ENCODE results near the gene RHBDD1.
A peak's percentile ranks its signal among the peaks of the same experiment; 100 is the strongest.

RHBDD1 gene

DNA sequence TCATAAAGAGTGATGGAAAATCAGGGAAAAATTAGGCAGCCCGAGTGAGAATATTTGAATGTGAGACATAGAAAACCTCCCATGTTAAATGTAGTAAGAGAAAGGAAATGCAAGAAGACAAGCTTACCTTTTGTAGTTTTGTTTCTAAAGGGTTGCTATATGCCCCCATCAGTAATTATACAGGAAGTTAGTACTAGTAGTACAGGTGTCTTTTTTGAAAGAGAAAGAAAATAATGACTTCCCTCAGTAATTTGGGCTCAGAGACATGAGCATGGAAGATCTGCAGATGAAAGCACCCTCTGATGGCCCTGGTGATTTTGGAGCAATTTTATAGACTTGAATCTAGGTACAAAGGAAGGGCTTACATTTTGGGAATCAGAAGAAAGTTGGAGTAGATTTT is 80.8 kb downstream of the RHBDD1 start:
- no peak for DNase-seq (ENCODE audit: low read depth)

DNA sequence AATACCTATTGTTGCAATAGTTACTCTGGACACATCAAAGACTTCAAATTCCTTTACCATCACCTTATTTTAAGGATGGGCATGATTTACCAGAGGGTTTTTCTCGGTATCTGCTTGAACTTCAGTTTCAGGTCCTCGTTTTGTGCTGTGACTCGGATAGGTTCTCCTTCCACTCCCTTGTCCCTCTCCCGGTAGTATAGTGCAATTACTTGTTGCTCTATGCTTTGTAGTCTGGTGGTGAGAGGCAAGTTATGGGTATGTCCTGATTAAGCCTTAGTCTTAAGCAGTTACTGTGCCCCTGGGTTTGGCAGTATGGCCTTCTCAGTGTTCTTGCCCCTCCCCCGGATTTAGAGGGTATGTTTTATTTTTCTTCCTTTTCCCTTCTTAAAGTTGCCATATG is 96.6 kb downstream of the RHBDD1 start:
- DNase-seq (ENCODE audit: low read depth): no peak

DNA sequence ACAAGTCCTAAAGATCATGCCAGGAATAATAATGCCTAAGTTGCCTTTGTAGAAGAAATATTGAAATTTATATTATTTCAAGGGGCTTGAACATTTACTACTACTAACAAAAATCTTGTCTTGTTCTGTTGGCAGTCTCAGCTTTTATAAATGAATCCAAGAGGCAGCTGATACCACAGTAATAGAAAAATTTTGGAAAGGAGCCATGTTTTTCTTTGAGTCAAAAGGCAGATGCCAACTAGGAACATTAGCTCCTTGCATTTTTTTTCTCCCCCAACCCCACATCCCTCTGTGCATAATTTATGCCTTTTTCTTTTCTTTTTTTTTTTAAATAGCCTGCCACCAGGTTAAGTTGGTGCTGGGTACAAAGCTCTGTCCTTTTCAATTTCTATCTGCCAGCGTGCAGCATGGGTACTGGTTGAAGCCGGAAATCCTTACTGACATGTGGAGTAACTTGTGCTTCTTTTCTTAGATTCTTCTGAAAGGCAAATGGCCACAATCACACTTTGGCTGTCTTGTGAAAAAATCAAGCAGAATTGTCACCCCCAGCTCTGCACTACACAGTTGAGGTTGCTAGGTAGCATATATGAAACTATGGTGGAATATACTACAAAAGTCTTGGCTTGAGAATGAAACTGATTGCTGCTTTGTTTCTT is 98.8 kb downstream of the RHBDD1 start:
- peak; percentile 36 for DNase-seq (ENCODE audit: low read depth)

DNA sequence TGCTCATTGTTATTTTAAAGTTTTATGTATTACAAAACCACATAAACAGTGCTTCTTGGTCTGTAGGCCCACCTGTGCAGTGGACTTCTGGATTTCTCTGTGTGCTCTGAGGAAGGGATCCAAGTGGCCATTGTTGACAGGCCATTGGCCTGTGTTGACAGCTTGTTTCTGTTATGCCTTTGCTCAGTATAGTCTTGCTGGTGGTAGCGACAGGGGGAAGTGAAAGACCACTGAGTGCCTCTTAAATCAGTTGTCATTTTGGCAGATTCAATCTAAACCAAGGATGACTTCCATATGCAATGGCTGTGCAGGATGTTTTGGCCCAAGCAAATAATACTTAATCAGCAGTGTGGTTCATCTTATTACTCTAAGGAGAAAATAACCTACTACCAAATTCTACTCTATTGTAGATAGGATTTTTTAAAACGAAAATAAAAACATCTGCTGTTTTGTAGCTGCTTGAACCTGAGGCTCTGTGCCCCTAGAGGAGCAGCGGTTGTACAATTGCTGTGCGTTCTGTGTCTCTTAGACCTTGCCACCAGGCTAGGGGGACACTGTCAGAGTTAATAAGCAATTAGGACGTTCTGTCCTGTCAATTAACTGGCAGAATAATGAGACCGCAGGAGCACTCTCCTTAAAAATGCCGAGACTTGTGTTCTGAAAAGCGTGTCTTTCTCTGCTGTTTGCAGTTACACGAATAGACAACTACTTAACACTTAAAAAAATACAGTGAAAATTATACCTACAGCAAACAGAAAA is 108.2 kb downstream of the RHBDD1 start:
- no peak for DNase-seq (ENCODE audit: low read depth)

DNA sequence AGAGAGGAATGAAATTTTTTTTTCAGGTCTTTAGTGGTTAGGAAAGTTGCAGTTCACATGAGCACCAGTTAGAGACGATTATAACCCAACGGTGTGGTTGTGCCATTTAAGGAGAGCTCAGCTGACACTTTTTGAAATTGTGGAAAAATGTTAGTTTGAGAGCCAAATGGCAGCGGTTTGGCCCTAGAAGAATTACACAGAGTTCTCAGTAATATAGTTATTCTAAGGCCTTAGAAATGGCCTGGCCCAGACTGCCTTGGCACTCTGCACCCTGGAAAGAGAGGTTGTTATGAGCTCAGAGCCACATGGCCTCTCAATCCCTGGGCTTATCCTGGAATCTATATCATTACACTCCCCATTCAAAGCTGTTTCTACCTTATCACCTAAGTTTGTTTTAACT is 117.4 kb downstream of the RHBDD1 start:
- DNase-seq (ENCODE audit: low read depth): no peak

DNA sequence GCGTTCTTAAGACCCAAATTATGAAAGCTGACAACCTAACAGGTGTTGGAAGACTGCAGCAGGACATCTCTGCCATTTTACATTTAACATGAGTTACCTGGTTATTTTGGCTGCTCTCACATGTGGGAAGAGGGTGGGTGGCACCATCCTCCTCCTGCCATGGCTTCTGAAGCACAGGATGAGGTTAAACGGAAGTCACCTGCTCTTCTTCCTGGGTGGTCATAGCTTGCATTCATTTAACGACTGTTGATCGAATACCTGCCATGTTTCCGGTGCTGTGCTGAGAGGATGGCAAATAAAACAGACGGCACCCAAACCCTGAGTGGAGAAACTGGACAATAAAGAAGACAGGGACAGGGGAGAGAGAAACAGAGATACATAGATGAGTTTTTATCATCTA is 118.0 kb downstream of the RHBDD1 start:
- no peak for DNase-seq (ENCODE audit: low read depth)

DNA sequence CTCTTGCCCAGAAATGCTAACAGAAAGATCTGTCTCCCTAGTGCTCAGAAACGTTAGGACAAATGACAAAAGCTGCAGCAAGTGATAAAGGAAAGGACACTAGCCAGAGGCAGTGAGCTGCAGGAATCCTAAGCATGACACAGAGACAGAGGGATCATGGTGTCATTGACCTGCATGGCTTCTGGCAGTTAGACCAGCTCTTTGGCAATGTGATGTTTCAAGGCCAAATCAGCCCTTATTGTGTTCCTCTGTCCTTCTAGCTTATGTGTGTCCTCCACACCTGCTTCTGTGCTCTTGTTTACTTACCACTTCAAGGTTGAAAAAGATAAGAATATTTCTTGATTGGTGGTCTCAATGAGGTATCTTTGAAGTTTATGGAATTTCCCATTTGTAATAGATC is 120.8 kb downstream of the RHBDD1 start:
- no peak for DNase-seq (ENCODE audit: low read depth)

DNA sequence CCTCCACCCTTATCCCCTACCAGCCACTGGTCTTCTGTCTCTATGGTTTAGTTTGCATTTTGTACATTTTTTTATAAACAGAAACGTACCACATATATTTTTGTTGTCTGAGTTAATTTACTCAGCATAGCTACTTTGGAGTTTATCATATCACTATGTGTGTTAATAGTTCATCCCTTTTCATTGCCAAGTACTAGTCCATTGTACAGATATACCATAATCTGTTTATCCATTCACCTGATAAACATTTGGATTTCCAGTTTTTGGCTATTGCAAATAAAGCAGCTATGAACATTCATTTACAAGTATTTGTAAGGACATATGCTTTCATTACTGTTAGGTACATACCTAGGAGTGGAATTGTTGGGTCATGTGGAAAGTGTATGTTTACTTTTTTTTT is 123.6 kb downstream of the RHBDD1 start:
- DNase-seq (ENCODE audit: low read depth): no peak

DNA sequence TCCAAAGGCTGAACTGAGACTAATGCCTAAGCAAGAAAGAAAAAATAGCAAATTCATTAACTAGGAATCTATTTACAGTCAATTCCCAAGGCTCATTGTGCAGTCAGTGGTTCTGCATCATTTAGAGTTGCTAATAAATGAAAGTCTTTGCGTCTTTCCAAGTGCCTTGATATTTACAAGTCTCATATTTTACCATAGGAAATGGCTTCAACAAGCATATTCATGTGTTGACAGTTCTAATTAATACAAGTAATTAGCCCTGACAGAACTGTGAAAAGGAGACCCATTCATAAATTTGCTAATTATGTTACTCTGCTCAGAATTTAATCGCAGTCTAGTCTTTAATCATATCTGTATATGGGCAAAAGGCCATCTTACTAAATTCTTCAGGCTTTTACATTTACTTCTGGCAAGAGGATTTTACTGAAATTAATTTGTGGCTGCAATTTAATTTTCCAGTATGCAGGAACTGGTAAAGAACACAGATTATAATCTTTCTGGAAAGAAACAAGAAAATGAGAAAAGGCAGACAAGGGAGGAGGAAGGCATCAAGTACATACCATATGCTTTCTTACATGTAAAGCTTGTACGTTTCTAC is 126.4 kb downstream of the RHBDD1 start:
- no peak for DNase-seq (ENCODE audit: low read depth)

DNA sequence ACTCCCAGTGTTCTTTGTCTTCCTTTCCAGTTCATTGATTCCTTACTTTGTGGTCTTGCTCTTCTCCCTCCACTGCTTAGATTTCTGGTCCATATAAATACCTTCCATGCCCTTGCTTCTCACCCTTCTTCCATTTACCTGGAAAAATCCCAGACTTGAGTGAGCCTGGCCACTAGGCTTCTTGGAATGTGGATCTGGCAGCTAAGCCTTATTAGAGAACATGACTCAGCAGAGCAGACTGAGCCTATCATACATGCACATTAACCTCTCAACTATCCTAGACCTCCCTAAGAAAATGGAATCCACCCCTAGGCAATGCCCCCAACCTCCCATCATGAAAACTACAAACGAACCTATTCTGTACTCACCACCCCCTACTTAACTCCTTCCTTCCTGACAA is 127.7 kb downstream of the RHBDD1 start:
- DNase-seq (ENCODE audit: low read depth): peak; percentile 90

DNA sequence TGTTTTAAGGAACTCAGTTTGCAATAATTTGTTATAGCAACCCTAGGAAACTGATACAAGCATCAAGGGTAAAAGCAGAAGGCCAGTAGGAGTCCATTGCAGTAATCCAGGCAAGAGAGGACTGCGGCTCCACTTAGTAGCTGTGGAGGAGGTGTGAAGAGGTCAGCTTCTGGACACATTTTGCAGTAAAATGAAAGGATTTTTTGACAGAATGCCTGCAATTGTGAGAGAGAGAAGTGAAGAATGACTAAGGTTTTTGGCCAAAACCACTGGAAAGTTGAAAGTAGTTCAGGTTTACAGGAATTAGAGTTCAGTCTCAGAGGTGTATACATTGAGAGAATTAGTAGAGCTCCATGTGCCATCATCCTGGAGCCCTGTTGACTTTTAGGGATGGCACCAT is 129.5 kb downstream of the RHBDD1 start:
- no peak for DNase-seq (ENCODE audit: low read depth)

DNA sequence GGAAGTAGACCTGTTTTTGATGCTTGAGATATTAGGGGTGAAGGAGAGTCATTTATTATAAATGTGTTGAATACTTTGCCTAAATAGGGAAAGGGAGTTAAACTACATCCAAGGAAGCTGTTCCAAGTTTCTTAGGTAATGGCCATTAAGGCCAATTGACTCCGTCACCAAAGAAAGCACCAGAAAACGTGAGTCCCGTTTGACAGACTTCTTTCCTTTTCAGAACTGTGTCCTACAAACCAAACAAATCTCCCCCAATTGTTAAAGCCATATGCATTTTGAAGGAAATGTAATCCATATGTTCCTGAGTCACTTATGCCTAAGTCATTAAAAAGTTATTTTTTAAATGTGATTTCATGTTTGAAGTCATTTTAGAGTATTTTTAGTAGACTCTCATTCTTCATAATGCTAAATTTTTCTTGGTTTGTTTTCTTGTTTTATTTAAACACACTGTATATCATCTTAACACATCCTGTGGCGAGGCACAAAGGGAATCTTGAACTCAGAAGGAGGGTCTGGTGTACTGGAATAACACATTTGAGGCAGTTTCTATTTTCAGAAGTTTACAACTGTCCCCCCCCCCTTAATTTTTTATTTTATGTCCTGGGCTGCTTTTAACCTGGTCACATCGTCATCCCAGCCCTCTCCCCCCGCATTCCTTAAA is 133.7 kb downstream of the RHBDD1 start:
- peak; percentile 87 for DNase-seq (ENCODE audit: low read depth)

DNA sequence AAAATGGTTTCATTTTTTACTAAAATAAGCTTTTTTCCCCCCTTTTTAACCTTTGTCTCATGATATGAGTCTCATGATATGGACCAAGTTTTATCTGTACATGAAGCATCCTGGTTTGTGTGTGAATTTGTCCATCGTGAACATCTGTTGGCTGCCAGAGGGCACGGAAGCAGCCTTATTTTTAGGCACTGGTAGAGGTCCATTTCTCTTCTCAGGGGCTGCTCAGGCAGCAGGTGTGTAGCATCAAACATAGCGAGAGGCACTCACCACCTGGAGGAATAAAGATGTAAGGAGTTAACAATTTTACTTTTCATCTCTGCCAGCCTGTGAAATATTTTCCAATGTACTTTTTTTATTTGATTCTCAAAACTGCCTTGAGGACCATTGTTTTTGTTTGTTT is 134.5 kb downstream of the RHBDD1 start:
- no peak for DNase-seq (ENCODE audit: low read depth)

DNA sequence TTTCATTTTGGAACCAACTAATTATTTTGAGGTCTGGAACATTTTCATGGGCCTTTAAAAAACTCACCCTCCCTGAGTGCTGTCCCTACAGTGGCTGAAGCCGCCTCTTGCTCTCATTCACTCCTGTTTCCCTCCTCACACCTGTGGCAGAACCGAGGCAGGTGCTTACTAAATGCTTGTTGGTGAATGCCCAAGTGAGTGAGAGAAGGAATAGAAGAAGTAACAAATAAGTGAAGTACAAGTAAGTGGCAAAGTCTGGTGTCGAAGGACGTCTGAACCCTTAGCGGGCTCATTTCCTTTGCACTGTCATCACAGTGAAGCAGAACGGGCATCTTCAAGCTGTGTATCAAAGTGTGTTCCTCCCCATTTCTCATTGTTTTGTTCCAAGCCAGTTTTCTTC is 135.2 kb downstream of the RHBDD1 start:
- no peak for DNase-seq (ENCODE audit: low read depth)

DNA sequence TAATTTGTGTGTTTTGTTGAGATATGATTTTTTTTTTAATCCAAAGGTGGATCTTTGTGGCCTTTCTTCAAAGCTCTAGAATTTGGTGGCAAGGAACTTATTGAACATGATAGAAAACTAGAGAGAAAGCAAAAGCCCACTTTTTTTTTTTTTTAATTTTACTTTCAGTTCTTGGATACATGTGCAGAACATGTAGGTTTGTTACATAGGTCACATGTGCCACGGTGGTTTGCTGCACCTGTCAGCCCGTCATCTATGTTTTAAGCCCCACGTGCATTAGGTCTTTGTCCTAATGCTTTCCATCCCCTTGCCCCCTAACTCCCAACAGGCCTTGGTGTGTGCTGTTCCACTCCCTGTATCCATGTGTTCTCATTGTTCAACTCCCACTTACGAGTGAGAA is 135.9 kb downstream of the RHBDD1 start:
- DNase-seq (ENCODE audit: low read depth): no peak

DNA sequence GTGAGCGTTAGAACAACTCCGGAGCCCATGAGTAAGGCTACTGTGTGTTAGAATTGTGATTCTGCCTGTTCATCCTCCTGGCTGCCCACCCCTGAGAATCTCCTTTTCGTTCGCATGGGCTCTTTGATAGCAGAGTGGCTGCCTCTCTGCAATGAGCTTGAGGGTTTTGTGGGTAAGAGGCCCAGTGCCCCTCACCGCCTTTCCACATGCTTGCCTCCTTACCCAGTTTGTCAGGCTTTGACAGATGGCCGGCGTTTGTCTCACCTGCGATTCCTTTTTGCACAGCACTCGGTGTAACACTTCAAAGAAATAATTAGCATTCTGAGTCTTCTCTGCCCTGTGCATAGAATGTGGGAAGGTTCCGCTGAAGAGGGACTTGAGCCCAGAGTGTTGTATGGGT is 138.0 kb downstream of the RHBDD1 start:
- DNase-seq (ENCODE audit: low read depth): no peak

DNA sequence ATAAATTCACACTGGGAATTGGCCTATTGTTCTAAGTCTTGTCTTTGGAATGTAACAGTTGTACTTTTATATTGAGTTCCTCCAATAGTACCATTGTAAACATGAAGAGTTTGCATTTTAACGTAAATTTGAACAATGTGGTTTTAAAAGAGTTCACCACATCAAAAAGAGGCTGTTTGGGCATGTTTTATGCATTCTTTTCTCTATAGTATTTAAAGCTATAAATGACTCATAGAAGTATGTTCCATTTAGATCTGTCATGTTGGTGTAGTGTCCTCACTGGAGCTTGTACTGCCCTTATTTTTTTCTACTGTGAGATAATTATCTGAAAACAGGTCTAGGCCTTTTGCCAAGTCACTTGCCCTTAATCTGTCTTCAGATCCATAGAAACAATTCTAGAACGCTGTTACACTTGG is 141.9 kb downstream of the RHBDD1 start:
- peak; percentile 88 for DNase-seq (ENCODE audit: low read depth)

DNA sequence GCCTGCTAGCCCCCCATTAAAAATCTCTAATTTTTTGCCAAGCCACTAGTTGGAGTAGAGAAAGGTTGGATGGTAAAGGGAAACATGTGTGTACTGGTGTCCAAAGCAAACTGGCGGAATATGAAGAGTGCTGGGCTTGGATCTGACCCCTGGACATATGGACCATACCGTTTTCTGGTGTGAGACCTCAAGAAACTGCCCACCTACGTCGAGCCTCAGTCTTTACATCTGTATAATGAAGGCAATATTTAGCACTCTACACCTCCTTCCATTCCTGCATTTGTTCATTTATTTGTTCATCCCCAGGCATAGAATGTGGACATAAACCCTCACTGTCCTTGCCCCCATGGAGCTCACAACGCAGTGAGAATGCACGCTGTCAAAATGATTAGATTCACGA is 142.4 kb downstream of the RHBDD1 start:
- DNase-seq (ENCODE audit: low read depth): no peak

DNA sequence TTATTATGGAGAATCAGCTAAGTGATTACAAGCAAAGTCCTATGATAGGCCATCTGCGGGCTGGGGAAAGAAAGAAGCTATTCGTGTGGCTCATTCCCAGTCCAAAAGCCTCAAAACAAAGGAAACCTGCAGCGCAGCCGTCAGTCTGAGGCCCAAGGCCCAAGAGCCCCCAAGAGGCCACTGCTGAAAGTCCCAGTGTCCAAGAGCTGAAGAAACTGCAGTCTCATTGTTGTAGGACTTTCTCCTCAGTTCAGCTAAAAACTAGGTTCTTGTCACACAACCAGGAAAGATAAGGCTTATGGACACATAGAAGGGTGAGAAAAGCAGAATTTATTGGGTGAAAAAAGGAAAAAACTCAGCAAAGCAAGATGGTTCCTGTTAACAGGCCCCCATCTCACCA is 143.2 kb downstream of the RHBDD1 start:
- no peak for DNase-seq (ENCODE audit: low read depth)

DNA sequence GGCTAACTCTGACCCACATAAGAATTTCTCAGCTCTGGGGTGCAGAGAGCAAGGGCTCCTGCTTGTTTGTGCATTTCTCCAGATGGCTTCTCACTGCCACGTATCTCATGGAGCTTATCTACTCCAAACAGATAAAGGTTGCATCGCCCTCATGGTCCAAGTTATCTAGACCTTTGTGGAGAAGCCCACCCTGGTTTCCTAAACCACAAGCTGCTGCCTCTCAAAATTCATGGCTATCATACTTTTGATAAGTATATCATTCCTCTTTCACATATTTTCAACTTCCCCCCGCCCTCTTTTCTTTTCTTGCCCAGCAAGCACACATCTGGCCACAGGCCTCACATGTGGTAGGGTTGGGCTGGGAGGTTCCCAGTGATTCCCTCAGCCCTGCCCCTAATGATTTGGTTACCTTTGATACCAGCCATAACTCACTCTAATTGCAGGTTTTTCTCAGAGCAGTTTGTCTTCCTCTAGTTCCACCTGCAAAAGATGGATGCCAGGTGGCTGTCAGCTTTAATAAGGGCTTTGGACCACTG is 146.0 kb downstream of the RHBDD1 start:
- DNase-seq (ENCODE audit: low read depth): no peak

DNA sequence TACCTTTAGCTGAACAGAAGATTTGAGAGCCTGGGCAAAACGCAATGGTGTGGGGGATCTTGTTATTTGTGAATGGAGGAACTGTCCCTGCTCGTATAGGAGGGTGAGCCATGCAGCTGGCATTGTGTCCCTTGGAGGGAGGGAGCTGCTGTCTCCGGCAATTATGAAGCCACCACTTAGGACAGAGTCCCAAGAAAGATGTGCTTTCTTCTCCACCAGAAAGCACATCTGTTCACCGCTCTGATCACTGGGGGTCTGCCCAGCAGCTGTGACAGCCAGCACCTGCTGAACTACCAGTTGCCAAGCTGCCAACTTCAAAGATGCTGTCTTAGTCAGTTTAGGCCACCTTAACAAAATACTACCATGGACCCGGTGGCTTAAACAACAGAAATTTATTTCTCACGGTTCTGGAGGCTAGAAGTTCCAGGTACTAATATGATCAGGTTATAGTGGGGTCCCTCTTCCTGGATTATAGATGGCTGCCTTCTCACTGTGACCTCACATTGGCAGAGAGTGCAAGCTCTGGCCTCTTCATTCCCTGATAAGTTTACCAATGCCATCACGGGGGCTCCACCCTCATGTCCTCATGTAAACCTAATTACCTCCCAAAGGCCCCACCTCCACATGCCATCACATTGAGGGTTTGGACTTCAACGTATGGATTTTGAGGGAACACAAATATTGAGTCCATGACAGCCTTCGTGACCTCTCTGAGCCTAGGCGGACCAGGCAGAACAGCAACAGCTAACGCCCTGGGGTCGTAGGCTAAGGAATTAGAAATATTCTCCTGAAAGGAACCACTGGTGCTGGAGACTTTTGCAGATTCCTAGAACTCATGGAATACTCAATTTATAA is 148.3 kb downstream of the RHBDD1 start:
- DNase-seq (ENCODE audit: low read depth): no peak

Measured in EH (cell line).